SW480 (cell line): Measurements from ENCODE around the gene PRKCD.
"Not testable (repeated sequence)": the region's sequence is repeated elsewhere in the genome, so short reads cannot be mapped to it uniquely, and the experiment has no call there.

Experiments
- DNase-seq: peaks from one replicate; pipeline ENCODE4 v3.0.0-alpha.2; 2016; ENCODE audit warnings: low spot score

PRKCD gene

GRCh38 chr3:53139906-53140846 is 20.8 kb upstream of the PRKCD start:
- no peak for DNase-seq

GRCh38 chr3:53140847-53141845 is 19.9 kb upstream of the PRKCD start:
- no peak for DNase-seq

GRCh38 chr3:53142986-53143385 is 18.0 kb upstream of the PRKCD start:
- no peak for DNase-seq

GRCh38 chr3:53144446-53144845 is 16.6 kb upstream of the PRKCD start:
- no peak for DNase-seq

GRCh38 chr3:53144862-53145712 is 15.9 kb upstream of the PRKCD start:
- DNase-seq = no peak

GRCh38 chr3:53145713-53146080 is 15.3 kb upstream of the PRKCD start:
- DNase-seq = no peak

GRCh38 chr3:53146319-53146891 is 14.6 kb upstream of the PRKCD start:
- DNase-seq = no peak

- no peak for DNase-seq
Observed at GRCh38 chr3:53147151-53147902, 13.7 kb upstream of the PRKCD start.

- no peak for DNase-seq
Observed at GRCh38 chr3:53147903-53148400, 13.1 kb upstream of the PRKCD start.

- no peak for DNase-seq
Observed at GRCh38 chr3:53149006-53149690, 11.9 kb upstream of the PRKCD start.

GRCh38 chr3:53149699-53150098 is 11.3 kb upstream of the PRKCD start:
- no peak for DNase-seq

GRCh38 chr3:53150247-53151085 is 10.5 kb upstream of the PRKCD start:
- DNase-seq = no peak

- DNase-seq = not testable (repeated sequence)
Observed at GRCh38 chr3:53151086-53151438, 9.9 kb upstream of the PRKCD start.

- DNase-seq = no peak
Observed at GRCh38 chr3:53151465-53151864, 9.5 kb upstream of the PRKCD start.

GRCh38 chr3:53151870-53152660 is 8.9 kb upstream of the PRKCD start:
- no peak for DNase-seq

GRCh38 chr3:53153264-53153823 is 7.7 kb upstream of the PRKCD start:
- no peak for DNase-seq

- no peak for DNase-seq
Observed at GRCh38 chr3:53153980-53154379, 7.0 kb upstream of the PRKCD start.

GRCh38 chr3:53154881-53155285 is 6.1 kb upstream of the PRKCD start:
- no peak for DNase-seq
